Measurements from ENCODE around the gene CAV1. TPM values are rescaled to one million over a fixed set of nuclear protein-coding genes. Genes with fewer than 3 reads are reported as not detected.

The CAV1 gene
- total RNA-seq, 1 donor, result 4.3 TPM

- DNase-seq (ENCODE audit: low read depth in 2 of 3, low spot score in 2 of 3), result no peak
These were observed 3.4 kb downstream of the CAV1 start for GRCh38 chr7:116528008-116528789.

GRCh38 chr7:116529250-116529649 is 4.4 kb downstream of the CAV1 start:
- DNase-seq (ENCODE audit: low read depth in 2 of 3, low spot score in 2 of 3), result no peak

- no peak for DNase-seq (ENCODE audit: low read depth in 2 of 3, low spot score in 2 of 3)
These were observed 5.4 kb downstream of the CAV1 start for GRCh38 chr7:116530107-116530820.

GRCh38 chr7:116532102-116532688 is 7.4 kb downstream of the CAV1 start:
- DNase-seq (ENCODE audit: low read depth in 2 of 3, low spot score in 2 of 3), result no peak

- no peak for DNase-seq (ENCODE audit: low read depth in 2 of 3, low spot score in 2 of 3)
These were observed 10.0 kb downstream of the CAV1 start for GRCh38 chr7:116534790-116535189.

DNA sequence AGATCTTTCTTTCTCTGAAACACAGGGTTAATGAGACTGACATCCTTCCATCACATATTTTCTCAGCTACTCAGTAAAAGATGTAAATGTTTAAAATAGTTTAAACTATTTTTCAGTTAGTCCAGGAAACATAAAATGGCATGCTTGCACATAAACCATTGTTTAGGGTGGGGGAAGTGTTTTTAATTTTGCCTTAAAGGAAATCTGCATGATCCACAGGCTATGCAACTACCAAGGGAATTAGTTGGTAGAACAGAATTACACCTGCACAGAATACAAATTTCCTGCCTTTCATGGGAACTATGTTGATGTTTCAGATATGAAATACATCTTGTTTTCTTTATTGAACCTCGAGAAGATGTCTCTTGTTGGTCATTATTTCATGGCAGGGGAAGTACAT is 10.6 kb downstream of the CAV1 start:
- DNase-seq (ENCODE audit: low read depth in 2 of 3, low spot score in 2 of 3), result no peak

GRCh38 chr7:116538138-116538537 is 13.3 kb downstream of the CAV1 start:
- DNase-seq (ENCODE audit: low read depth in 2 of 3, low spot score in 2 of 3), result no peak

GRCh38 chr7:116539879-116540278 is 15.0 kb downstream of the CAV1 start:
- no peak for DNase-seq (ENCODE audit: low read depth in 2 of 3, low spot score in 2 of 3)

DNA sequence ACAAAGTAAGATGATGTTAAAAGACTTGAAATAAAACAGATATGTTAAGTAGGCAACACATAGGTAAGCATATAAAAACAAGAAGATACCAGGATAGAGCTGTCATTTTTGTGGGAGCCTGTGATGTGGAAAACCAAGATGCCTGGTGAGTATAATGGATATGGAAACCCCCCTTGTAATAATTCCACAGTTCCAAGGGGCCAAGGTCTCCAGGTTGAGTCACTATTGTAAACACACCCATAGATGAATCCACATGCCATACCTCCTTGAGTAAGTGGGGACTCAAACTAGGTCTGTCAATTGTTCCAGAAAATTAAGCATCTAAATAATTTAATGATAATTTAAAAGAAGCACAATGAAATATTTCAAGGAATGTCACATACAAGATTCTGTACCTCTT is 15.9 kb downstream of the CAV1 start:
- no peak for DNase-seq (ENCODE audit: low read depth in 2 of 3, low spot score in 2 of 3)

DNA sequence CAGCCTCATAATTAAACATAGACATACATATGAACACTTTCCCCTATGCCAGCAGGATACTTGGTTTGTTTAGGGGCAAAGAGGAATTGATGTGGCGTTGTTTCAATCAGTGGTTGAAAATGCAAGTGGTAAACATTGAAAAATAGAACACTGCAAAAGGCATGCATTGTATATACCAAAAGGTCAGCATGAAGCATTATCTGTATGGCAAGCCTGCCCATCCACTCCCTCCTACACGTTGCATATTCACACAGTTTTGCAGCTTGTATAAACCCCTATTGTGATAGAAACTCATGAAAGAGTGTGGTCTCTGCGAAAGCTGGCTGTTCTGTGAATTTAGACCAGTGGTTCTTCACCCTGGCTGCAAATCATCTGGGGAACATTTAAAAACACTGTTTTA is 17.1 kb downstream of the CAV1 start:
- no peak for DNase-seq (ENCODE audit: low read depth in 2 of 3, low spot score in 2 of 3)

DNA sequence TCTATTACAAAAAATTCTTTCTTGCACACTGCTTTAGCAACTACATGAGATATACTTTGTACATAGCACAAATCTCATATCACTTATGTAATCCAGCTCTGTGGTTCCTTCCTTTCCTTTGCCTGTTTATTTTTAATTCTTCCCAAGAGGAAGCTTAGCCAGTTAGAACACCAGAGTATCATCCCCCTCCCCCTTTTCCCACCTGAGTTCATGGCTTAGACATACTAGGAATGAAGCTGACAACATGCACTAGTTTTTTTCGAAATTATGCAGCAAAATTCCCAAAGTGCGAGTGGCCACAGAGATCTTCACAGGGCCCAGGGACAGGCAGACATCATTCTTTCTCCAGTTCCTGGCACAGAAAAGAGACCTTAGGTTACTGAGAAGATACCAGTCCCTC is 17.8 kb downstream of the CAV1 start:
- no peak for DNase-seq (ENCODE audit: low read depth in 2 of 3, low spot score in 2 of 3)

DNA sequence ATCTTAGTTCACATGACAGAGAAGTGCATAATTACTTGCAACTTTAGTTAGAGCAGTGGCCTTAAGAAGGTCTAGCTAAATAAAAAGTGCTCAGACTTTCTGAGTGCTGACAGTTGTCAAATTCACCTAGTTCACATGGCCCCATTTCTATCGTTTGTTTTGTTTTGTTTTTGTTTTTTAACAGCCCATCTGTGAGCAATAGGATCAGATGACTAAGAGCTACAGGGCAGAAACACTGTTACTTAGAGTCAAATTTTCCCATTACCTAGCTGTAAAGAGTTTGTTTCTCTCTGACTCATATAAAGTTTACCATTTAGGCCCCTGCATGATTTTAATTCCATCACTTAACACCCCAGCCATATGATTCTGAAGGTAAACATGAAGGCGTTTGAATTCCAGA is 18.8 kb downstream of the CAV1 start:
- DNase-seq (ENCODE audit: low read depth in 2 of 3, low spot score in 2 of 3), result no peak

GRCh38 chr7:116544487-116544886 is 19.7 kb downstream of the CAV1 start:
- DNase-seq (ENCODE audit: low read depth in 2 of 3, low spot score in 2 of 3), result no peak

GRCh38 chr7:116545411-116545993 is 20.7 kb downstream of the CAV1 start:
- DNase-seq (ENCODE audit: low read depth in 2 of 3, low spot score in 2 of 3), result no peak

- DNase-seq (ENCODE audit: low read depth in 2 of 3, low spot score in 2 of 3), result no peak
These were observed 21.2 kb downstream of the CAV1 start for GRCh38 chr7:116546054-116546453.

- DNase-seq (ENCODE audit: low read depth in 2 of 3, low spot score in 2 of 3), result no peak
These were observed 22.1 kb downstream of the CAV1 start for GRCh38 chr7:116546916-116547315.

DNA sequence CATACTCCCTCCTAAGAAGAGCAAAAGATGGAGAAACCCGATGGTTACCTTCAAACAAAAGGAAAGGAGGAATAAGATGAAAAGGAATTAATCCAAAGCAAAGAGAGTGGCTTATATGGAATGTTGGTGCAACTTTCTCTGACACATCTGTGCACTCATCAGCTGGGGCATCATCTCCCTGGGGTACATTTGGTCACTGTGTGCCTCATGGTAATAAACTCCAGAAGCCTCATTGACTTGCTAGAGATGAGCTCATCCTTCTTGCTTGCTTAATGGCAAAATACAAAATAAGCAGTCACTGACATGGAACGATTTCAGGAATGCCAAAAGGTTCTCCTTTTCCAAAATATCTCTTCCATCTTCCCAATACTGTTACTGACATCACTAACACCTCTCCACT is 22.5 kb downstream of the CAV1 start:
- DNase-seq (ENCODE audit: low read depth in 2 of 3, low spot score in 2 of 3), result no peak

- no peak for DNase-seq (ENCODE audit: low read depth in 2 of 3, low spot score in 2 of 3)
These were observed 23.7 kb downstream of the CAV1 start for GRCh38 chr7:116548506-116548905.

DNA sequence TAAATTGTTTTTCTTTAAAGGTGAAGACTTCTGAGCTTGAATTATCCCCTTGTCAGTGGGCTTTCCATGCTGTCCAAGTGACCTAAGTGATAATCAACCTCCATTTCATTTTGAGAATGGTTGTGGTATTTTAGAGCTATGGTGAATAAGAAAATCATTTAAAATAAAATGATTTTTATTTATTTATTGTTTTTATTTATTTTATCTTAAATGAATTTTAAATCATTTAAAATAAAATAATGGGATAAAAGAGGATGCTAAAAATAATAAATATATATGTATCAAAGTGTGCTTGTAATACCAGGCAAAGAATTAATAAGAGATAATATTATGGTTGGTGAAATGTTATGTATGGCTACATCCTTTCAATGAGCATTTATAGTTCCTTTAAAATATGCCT is 24.5 kb downstream of the CAV1 start:
- no peak for DNase-seq (ENCODE audit: low read depth in 2 of 3, low spot score in 2 of 3)

DNA sequence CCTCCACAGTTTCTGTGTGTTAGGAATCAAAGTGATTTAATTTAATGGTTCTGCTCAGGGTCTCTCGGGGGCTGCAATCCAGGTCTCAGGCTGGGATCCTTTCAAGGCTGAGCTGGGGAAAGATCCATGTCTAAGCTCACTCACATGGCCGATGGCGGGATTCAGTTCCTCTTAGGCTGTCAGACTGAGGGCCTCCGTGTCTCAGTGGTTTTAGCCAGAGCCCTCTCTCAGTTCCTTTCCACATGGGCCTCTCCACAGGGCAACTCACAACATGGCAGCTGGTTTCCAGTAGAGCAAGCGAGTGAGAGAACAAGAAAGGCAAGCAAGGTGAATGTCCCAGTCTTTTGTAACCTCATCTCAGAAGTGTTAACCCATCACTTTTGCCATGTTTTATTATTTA is 26.9 kb downstream of the CAV1 start:
- no peak for DNase-seq (ENCODE audit: low read depth in 2 of 3, low spot score in 2 of 3)

GRCh38 chr7:116552602-116553001 is 27.8 kb downstream of the CAV1 start:
- no peak for DNase-seq (ENCODE audit: low read depth in 2 of 3, low spot score in 2 of 3)
